HEK293T (cell line): Measurements from ENCODE around the gene TMOD1.

ENCODE experiments used
- ARNT ChIP-seq: fragments of 450-650 bp; IDR thresholded peaks from 2 replicates; pipeline ENCODE4 v1.6.1; 2017; ENCODE audit warnings: mild to moderate bottlenecking
- BHLHE40 ChIP-seq: fragments of 450-650 bp; IDR thresholded peaks from 2 replicates; pipeline ENCODE4 v1.6.1; 2016; ENCODE audit warnings: mild to moderate bottlenecking, moderate library complexity, borderline replicate concordance
- ELF4 ChIP-seq: fragments of 450-650 bp; IDR thresholded peaks from 2 replicates; pipeline ENCODE4 v1.6.1; 2017; ENCODE audit warnings: antibody characterized with exemption
- FOXA1 ChIP-seq: fragments of 450-650 bp; IDR thresholded peaks from 2 replicates; pipeline ENCODE4 v1.6.1; 2016; ENCODE audit warnings: mild to moderate bottlenecking
- FOXM1 ChIP-seq: fragments of 450-650 bp; IDR thresholded peaks from 2 replicates; pipeline ENCODE4 v1.6.1; 2017; ENCODE audit warnings: mild to moderate bottlenecking, borderline replicate concordance
- LEF1 ChIP-seq: fragments of 450-650 bp; IDR thresholded peaks from 2 replicates; pipeline ENCODE4 v1.6.1; 2017; ENCODE audit warnings: mild to moderate bottlenecking, borderline replicate concordance
- NFRKB ChIP-seq: fragments of 450-650 bp; IDR thresholded peaks from 2 replicates; pipeline ENCODE4 v1.6.1; 2016; ENCODE audit warnings: mild to moderate bottlenecking, moderate library complexity
- PKNOX1 ChIP-seq: fragments of 450-650 bp; IDR thresholded peaks from 2 replicates; pipeline ENCODE4 v1.6.1; 2016
- SP1 ChIP-seq: fragments of 450-650 bp; IDR thresholded peaks from 2 replicates; pipeline ENCODE4 v1.6.1; 2017
- SUZ12 ChIP-seq: fragments of 450-650 bp; IDR thresholded peaks from 2 replicates; pipeline ENCODE4 v1.6.1; 2016; ENCODE audit warnings: mild to moderate bottlenecking
- TARDBP ChIP-seq: fragments of 450-650 bp; IDR thresholded peaks from 2 replicates; pipeline ENCODE4 v1.6.1; 2016
- ZNF384 ChIP-seq: fragments of 450-650 bp; IDR thresholded peaks from 2 replicates; pipeline ENCODE4 v1.6.1; 2016

GRCh38 chr9:97615439-97616072 lies 114.1 kb downstream of the TMOD1 start:
- no peak for TF ChIP-seq FOXM1
- TF ChIP-seq FOXA1: no peak
- TF ChIP-seq ZNF384: no peak
- no peak for TF ChIP-seq SUZ12
- no peak for TF ChIP-seq ELF4
- no peak for TF ChIP-seq TARDBP
- peak; percentile 41; the same call in 1 of the 2 replicates for TF ChIP-seq PKNOX1
- TF ChIP-seq LEF1: no peak
- TF ChIP-seq SP1: no peak
- TF ChIP-seq ARNT: no peak
- no peak for TF ChIP-seq NFRKB
- TF ChIP-seq BHLHE40: no peak
